ENCODE data around the gene MBP.

The MBP gene

GRCh38 chr18:77113361-77114151, 19.0 kb downstream of the MBP start:
- no peak for DNase-seq

GRCh38 chr18:77112747-77113092, 19.9 kb downstream of the MBP start:
- DNase-seq, result no peak

GRCh38 chr18:77111951-77112746, 20.4 kb downstream of the MBP start:
- no peak for DNase-seq

- no peak for DNase-seq
Observed at GRCh38 chr18:77111449-77111848, 21.1 kb downstream of the MBP start.

- DNase-seq, result no peak
Observed at GRCh38 chr18:77110936-77111335, 21.6 kb downstream of the MBP start.

GRCh38 chr18:77110400-77110799, 22.2 kb downstream of the MBP start:
- DNase-seq, result no peak

GRCh38 chr18:77109648-77110019, 22.9 kb downstream of the MBP start:
- DNase-seq, result no peak

- no peak for DNase-seq
Observed at GRCh38 chr18:77108821-77109647, 23.5 kb downstream of the MBP start.

GRCh38 chr18:77108001-77108692, 24.4 kb downstream of the MBP start:
- no peak for DNase-seq

- DNase-seq, result no peak
Observed at GRCh38 chr18:77107292-77107691, 25.3 kb downstream of the MBP start.

- DNase-seq, result no peak
Observed at GRCh38 chr18:77106331-77106730, 26.3 kb downstream of the MBP start.

- no peak for DNase-seq
Observed at GRCh38 chr18:77105680-77106079, 26.9 kb downstream of the MBP start.

- no peak for DNase-seq
Observed at GRCh38 chr18:77105028-77105427, 27.6 kb downstream of the MBP start.

GRCh38 chr18:77103991-77104531, 28.5 kb downstream of the MBP start:
- DNase-seq, result no peak

- DNase-seq, result no peak
Observed at GRCh38 chr18:77103187-77103850, 29.3 kb downstream of the MBP start.

- DNase-seq, result no peak
Observed at GRCh38 chr18:77102259-77103040, 30.1 kb downstream of the MBP start.

- no peak for DNase-seq
Observed at GRCh38 chr18:77101410-77102258, 30.9 kb downstream of the MBP start.

GRCh38 chr18:77100751-77101355, 31.7 kb downstream of the MBP start:
- no peak for DNase-seq

GRCh38 chr18:77099485-77100370, 32.9 kb downstream of the MBP start:
- DNase-seq, result no peak
